Kidney epithelial cell (primary cell): ENCODE measurements around the gene WDPCP. TPM values are rescaled to one million over a fixed set of nuclear protein-coding genes. Genes with fewer than 3 reads are reported as not detected.

ENCODE experiments used
- DNase-seq: peaks from one replicate; pipeline ENCODE4 v3.0.0-alpha.2; 2010; ENCODE audit warnings: low read depth
- H3K27me3 ChIP-seq: 2 replicates; pipeline ENCODE4 v1.6.0; 2011; ENCODE audit warnings: low read length; ENCODE audit not compliant: control insufficient read depth, insufficient read depth
- H3K36me3 ChIP-seq: 2 replicates; pipeline ENCODE4 v1.5.1; 2011; ENCODE audit warnings: low read length; ENCODE audit not compliant: control insufficient read depth, insufficient read depth
- H3K4me3 ChIP-seq: 2 replicates; pipeline ENCODE4 v1.5.1; 2011; ENCODE audit warnings: low read depth, mild to moderate bottlenecking, control low read depth, low read length
- total RNA-seq: library from RNA; depleted of rRNA; stranded (reverse); fragments of >200 nt; gene quantifications from 2 replicates; pipeline ENCODE4 v1.2.3, GENCODE V29; 2015
- TF ChIP-seq, protein P1 (sequence below): IDR thresholded peaks from 2 replicates; pipeline ENCODE4 v1.5.1; 2011; ENCODE audit warnings: mild to moderate bottlenecking, moderate library complexity, low read length, control low read depth, inconsistent platforms; ENCODE audit not compliant: insufficient read depth, poor library complexity, severe bottlenecking

Gene WDPCP
- total RNA-seq, 1 donor from 2014 or later: 3.3 TPM

- no peak for DNase-seq
These were observed 483.8 kb downstream of the WDPCP start for GRCh38 chr2:63104482-63104881.

GRCh38 chr2:63101954-63102353 lies 486.3 kb downstream of the WDPCP start:
- H3K4me3 ChIP-seq: no peak overlapping the region
- TF ChIP-seq, protein P1, sequence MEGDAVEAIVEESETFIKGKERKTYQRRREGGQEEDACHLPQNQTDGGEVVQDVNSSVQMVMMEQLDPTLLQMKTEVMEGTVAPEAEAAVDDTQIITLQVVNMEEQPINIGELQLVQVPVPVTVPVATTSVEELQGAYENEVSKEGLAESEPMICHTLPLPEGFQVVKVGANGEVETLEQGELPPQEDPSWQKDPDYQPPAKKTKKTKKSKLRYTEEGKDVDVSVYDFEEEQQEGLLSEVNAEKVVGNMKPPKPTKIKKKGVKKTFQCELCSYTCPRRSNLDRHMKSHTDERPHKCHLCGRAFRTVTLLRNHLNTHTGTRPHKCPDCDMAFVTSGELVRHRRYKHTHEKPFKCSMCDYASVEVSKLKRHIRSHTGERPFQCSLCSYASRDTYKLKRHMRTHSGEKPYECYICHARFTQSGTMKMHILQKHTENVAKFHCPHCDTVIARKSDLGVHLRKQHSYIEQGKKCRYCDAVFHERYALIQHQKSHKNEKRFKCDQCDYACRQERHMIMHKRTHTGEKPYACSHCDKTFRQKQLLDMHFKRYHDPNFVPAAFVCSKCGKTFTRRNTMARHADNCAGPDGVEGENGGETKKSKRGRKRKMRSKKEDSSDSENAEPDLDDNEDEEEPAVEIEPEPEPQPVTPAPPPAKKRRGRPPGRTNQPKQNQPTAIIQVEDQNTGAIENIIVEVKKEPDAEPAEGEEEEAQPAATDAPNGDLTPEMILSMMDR: no peak
- no peaks in the 10 kb centered on the region for H3K27me3 ChIP-seq
- no peak for DNase-seq
- no peaks in the 10 kb centered on the region for H3K36me3 ChIP-seq

More at GRCh38 chr2:63104482-63104881, 483.8 kb downstream of the WDPCP start:
- Histone ChIP-seq H3K27me3 (no peaks in the 10 kb centered on the region), H3K36me3 (no peaks in the 10 kb centered on the region), H3K4me3 (no peak overlapping the region)
- TF ChIP-seq, protein P1: no peak

GRCh38 chr2:63099032-63099431 lies 489.2 kb downstream of the WDPCP start:
- TF ChIP-seq, protein P1: no peak
- Histone ChIP-seq H3K4me3 (no peak overlapping the region), H3K36me3 (no peaks in the 10 kb centered on the region), H3K27me3 (no peaks in the 10 kb centered on the region)
- DNase-seq: no peak

GRCh38 chr2:63096491-63096890 lies 491.8 kb downstream of the WDPCP start:
- DNase-seq: no peak

GRCh38 chr2:63093502-63093901 lies 494.8 kb downstream of the WDPCP start:
- Histone ChIP-seq H3K36me3 (no peaks in the 10 kb centered on the region), H3K27me3 (no peaks in the 10 kb centered on the region), H3K4me3 (no peak overlapping the region)
- TF ChIP-seq, protein P1: no peak
- DNase-seq: no peak

More at GRCh38 chr2:63096491-63096890, 491.8 kb downstream of the WDPCP start:
- no peaks in the 10 kb centered on the region for H3K27me3 ChIP-seq
- H3K4me3 ChIP-seq: no peak overlapping the region
- no peaks in the 10 kb centered on the region for H3K36me3 ChIP-seq
- TF ChIP-seq, protein P1: no peak

DNA sequence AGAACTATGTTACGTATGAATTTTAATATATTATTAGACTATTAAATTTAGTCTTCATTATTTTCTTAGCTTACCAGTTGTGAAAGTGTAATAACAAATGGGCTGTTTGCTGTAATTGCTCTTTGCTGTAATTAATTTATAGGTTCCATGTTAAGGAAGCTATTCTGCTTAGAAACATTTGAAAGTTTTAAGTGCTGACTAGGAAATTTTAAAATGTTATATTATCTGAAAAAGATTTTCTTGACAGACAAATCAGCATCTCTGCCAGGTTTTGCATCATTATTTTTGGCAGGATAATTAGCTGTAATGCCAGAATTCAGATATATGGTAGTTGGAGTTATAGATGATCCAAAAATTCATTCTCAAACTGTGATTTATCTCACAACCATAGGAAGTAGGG lies 495.4 kb downstream of the WDPCP start:
- H3K4me3 ChIP-seq: no peak overlapping the region
- H3K36me3 ChIP-seq: no peaks in the 10 kb centered on the region
- no peaks in the 10 kb centered on the region for H3K27me3 ChIP-seq
- DNase-seq: no peak
- TF ChIP-seq, protein P1: no peak
